PC-3 (cell line): ENCODE measurements around the gene CCNC. TPM values are rescaled to one million over a fixed set of nuclear protein-coding genes. Genes with fewer than 3 reads are reported as not detected.

Experiments used
- ATAC-seq: fragments of 200-7000 bp; cut with Tn5 transposase; 2 replicates; pipeline ENCODE4 v1.9.1; 2020; ENCODE audit warnings: mild to moderate bottlenecking, moderate library complexity
- BruUV-seq: library from RNA; stranded (reverse); fragments of 400-500 nt; replicated peaks from 2 replicates; lab custom pipeline; 2021; lab: Mats Ljungman, UMichigan
- CTCF ChIA-PET: fragments of 300-600 bp; sonication (Branson Sonifier 250); formaldehyde crosslinking; loops from one replicate; lab custom pipeline; 2022; ENCODE audit warnings: antibody characterized with exemption; lab: Charles Lee
- POLR2A ChIA-PET: fragments of 300-600 bp; sonication (Branson Sonifier 250); formaldehyde crosslinking; loops from one replicate; lab custom pipeline; 2022; ENCODE audit warnings: antibody characterized with exemption; ENCODE audit not compliant: unreplicated experiment; lab: Charles Lee
- DNase-seq: peaks from one replicate; pipeline ENCODE4 v3.0.0-alpha.2; 2015
- H2AFZ ChIP-seq: fragments of 300-600 bp; sonication (generic); 2 replicates; pipeline ENCODE4 v1.6.0; 2016; ENCODE audit warnings: antibody characterized with exemption, low read length
- H3F3A ChIP-seq: fragments of 300-600 bp; sonication (generic); one replicate; pipeline ENCODE4 v1.6.0; 2017; ENCODE audit warnings: antibody characterized with exemption, low read length, control low read depth, mild to moderate bottlenecking; ENCODE audit not compliant: unreplicated experiment
- H3K27ac ChIP-seq: fragments of 300-600 bp; sonication (generic); 2 replicates; pipeline ENCODE4 v1.5.1; 2016; ENCODE audit warnings: mild to moderate bottlenecking, low read length
- H3K27me3 ChIP-seq: fragments of 300-600 bp; sonication (generic); 2 replicates; pipeline ENCODE4 v1.6.1; 2016; ENCODE audit warnings: low read length, mixed read lengths
- H3K36me3 ChIP-seq: fragments of 300-600 bp; sonication (generic); 2 replicates; pipeline ENCODE4 v1.6.1; 2016; ENCODE audit warnings: low read depth, mixed run types, low read length, mixed read lengths
- H3K4me1 ChIP-seq: fragments of 300-600 bp; sonication (generic); 2 replicates; pipeline ENCODE4 v1.5.1; 2016; ENCODE audit warnings: low read length; ENCODE audit not compliant: insufficient read depth
- H3K4me2 ChIP-seq: fragments of 300-600 bp; sonication (generic); 2 replicates; pipeline ENCODE4 v1.6.0; 2016; ENCODE audit warnings: low read length
- H3K4me3 ChIP-seq: fragments of 300-600 bp; sonication (generic); 2 replicates; pipeline ENCODE4 v1.5.1; 2016; ENCODE audit warnings: mild to moderate bottlenecking, low read length, mixed read lengths
- H3K79me2 ChIP-seq: fragments of 300-600 bp; sonication (generic); 2 replicates; pipeline ENCODE4 v1.6.1; 2017; ENCODE audit warnings: low read length, mixed read lengths
- H3K9ac ChIP-seq: fragments of 300-600 bp; sonication (generic); 2 replicates; pipeline ENCODE4 v1.6.0; 2016; ENCODE audit warnings: mild to moderate bottlenecking, low read length
- H3K9me2 ChIP-seq: fragments of 300-600 bp; sonication (generic); replicated peaks from 2 replicates; pipeline ENCODE4 v1.6.1; 2016; ENCODE audit warnings: mixed run types, low read length, mixed read lengths
- H3K9me3 ChIP-seq: fragments of 300-600 bp; sonication (generic); 2 replicates; pipeline ENCODE4 v1.6.1; 2016; ENCODE audit warnings: low read length, mixed read lengths
- H4K20me1 ChIP-seq: fragments of 300-600 bp; sonication (generic); 2 replicates; pipeline ENCODE4 v1.6.1; 2016; ENCODE audit warnings: low read length, mixed read lengths
- EZH2 ChIP-seq: fragments of 300-600 bp; sonication (generic); IDR thresholded peaks from one replicate; pipeline ENCODE4 v1.6.1; 2017; ENCODE audit warnings: antibody characterized with exemption, mild to moderate bottlenecking, low read length; ENCODE audit not compliant: unreplicated experiment
- EZH2phosphoT487 ChIP-seq: fragments of 300-600 bp; sonication (generic); IDR thresholded peaks from 2 replicates; pipeline ENCODE4 v1.6.1; 2018; ENCODE audit warnings: mild to moderate bottlenecking, antibody characterized with exemption, low read length, borderline replicate concordance
- intact Hi-C: fragments of 100-400 bp; cut with micrococcal nuclease; formaldehyde crosslinking; loops from 2 replicates; pipeline ENCODE4 v1.9.0; 2023
- total RNA-seq: library from RNA; depleted of rRNA; stranded (reverse); fragments of >200 nt; gene quantifications from 2 replicates; pipeline ENCODE4 v1.2.3, GENCODE V29; 2014; rRNA removed
- TF ChIP-seq, protein P1 (sequence below): fragments of 300-600 bp; sonication (generic); conservative IDR thresholded peaks from 2 replicates; pipeline ENCODE4 v1.5.1; 2017; ENCODE audit warnings: antibody characterized with exemption, low read depth, mild to moderate bottlenecking, low read length

CCNC gene
- total RNA-seq, 1 experiment from 2014 or later: 69.3 TPM

- no peak for ATAC-seq
These were observed 70.0 kb downstream of the CCNC start for GRCh38 chr6:99498421-99498820.

DNA sequence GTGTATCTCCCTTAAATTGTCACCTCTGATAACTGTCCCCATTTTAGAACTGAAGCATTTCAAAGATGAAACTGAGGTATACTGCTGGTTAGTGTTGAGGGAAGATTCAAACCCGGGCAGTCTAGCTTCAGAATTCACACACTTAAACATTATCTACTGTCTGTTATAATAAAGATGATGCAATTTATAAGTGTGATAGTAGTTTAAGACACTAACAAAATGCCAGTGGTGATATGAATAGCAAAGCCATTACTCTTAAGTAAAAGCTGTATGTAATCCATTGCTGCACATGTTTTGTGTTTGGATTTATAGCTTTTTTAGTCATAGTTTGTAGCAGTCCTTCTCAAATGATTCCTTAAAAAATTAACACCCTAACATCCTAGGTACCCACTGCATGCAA is 73.0 kb downstream of the CCNC start:
- Histone ChIP-seq H3K27me3 (no peaks in the 10 kb centered on the region), H3F3A (no peaks in the 10 kb centered on the region), H2AFZ (no peak overlapping the region), H3K9me2 (no peaks in the 10 kb centered on the region), H3K27ac (no peak overlapping the region), H3K9ac (no peak overlapping the region), H3K4me3 (no peak overlapping the region), H3K4me1 (no peaks in the 10 kb centered on the region), H3K79me2 (no peaks in the 10 kb centered on the region), H3K9me3 (no peaks in the 10 kb centered on the region), H3K36me3 (no peaks in the 10 kb centered on the region), H3K4me2 (no peak overlapping the region), H4K20me1 (no peaks in the 10 kb centered on the region)
- ChIA-PET POLR2A (no interaction called here), CTCF (no interaction called here)
- no TSS peak for BruUV-seq
- DNase-seq (no peak), ATAC-seq (no peak)
- intact Hi-C loops: no loop called here
- TF ChIP-seq EZH2phosphoT487 (no peak), EZH2 (no peak)
- TF ChIP-seq, protein P1, sequence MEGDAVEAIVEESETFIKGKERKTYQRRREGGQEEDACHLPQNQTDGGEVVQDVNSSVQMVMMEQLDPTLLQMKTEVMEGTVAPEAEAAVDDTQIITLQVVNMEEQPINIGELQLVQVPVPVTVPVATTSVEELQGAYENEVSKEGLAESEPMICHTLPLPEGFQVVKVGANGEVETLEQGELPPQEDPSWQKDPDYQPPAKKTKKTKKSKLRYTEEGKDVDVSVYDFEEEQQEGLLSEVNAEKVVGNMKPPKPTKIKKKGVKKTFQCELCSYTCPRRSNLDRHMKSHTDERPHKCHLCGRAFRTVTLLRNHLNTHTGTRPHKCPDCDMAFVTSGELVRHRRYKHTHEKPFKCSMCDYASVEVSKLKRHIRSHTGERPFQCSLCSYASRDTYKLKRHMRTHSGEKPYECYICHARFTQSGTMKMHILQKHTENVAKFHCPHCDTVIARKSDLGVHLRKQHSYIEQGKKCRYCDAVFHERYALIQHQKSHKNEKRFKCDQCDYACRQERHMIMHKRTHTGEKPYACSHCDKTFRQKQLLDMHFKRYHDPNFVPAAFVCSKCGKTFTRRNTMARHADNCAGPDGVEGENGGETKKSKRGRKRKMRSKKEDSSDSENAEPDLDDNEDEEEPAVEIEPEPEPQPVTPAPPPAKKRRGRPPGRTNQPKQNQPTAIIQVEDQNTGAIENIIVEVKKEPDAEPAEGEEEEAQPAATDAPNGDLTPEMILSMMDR: no peak

More at GRCh38 chr6:99498421-99498820, 70.0 kb downstream of the CCNC start:
- Histone ChIP-seq H3K4me2 (no peak overlapping the region), H3K9ac (no peak overlapping the region), H3K36me3 (no peaks in the 10 kb centered on the region), H3K4me3 (no peak overlapping the region), H3K4me1 (no peaks in the 10 kb centered on the region), H3K27me3 (no peaks in the 10 kb centered on the region), H3K79me2 (no peaks in the 10 kb centered on the region), H2AFZ (no peak overlapping the region), H3K27ac (no peak overlapping the region), H3K9me3 (no peaks in the 10 kb centered on the region), H4K20me1 (no peaks in the 10 kb centered on the region), H3F3A (no peaks in the 10 kb centered on the region), H3K9me2 (no peaks in the 10 kb centered on the region)
- no peak for DNase-seq
- ChIA-PET POLR2A (no interaction called here), CTCF (no interaction called here)
- no TSS peak for BruUV-seq
- intact Hi-C loops: no loop called here
- no peak for TF ChIP-seq EZH2
- TF ChIP-seq, protein P1: no peak
- no peak for TF ChIP-seq EZH2phosphoT487

Other genes starting within 250 kb of the CCNC start
- 3.9 and 5.4 TPM in 2 replicates for gene FAXC, start 219.0 kb downstream of the CCNC start, total RNA-seq
- gene COQ3, start 174.5 kb downstream of the CCNC start, total RNA-seq: 6.7 and 15.6 TPM in 2 replicates
- gene PNISR, start 143.4 kb downstream of the CCNC start, total RNA-seq: 37.7 and 42.5 TPM in 2 replicates
- 8.3 and 9.3 TPM in 2 replicates for gene USP45, start 53.2 kb downstream of the CCNC start, total RNA-seq
- gene PRDM13, start 38.2 kb upstream of the CCNC start, total RNA-seq: not detected in 2 replicates